Measurements from ENCODE around the gene HSPBP1.

The HSPBP1 gene

GRCh38 chr19:55311797-55312196 is 31.9 kb upstream of the HSPBP1 start:
- ChIA-PET POLR2A (no interaction called here), CTCF (interaction anchor here (7.7 kb wide), 1 partner anchor 10 kb away, joined by 42 read pairs; no protein-coding TSS in a partner anchor)
- no peak for DNase-seq (ENCODE audit: extremely low spot score)
- TF ChIP-seq, protein P1, sequence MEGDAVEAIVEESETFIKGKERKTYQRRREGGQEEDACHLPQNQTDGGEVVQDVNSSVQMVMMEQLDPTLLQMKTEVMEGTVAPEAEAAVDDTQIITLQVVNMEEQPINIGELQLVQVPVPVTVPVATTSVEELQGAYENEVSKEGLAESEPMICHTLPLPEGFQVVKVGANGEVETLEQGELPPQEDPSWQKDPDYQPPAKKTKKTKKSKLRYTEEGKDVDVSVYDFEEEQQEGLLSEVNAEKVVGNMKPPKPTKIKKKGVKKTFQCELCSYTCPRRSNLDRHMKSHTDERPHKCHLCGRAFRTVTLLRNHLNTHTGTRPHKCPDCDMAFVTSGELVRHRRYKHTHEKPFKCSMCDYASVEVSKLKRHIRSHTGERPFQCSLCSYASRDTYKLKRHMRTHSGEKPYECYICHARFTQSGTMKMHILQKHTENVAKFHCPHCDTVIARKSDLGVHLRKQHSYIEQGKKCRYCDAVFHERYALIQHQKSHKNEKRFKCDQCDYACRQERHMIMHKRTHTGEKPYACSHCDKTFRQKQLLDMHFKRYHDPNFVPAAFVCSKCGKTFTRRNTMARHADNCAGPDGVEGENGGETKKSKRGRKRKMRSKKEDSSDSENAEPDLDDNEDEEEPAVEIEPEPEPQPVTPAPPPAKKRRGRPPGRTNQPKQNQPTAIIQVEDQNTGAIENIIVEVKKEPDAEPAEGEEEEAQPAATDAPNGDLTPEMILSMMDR (IDR thresholded peaks at IDR 0.05; ENCODE audit: control extremely low read depth, extremely low read depth, low read depth, missing control alignments), result no peak

DNA sequence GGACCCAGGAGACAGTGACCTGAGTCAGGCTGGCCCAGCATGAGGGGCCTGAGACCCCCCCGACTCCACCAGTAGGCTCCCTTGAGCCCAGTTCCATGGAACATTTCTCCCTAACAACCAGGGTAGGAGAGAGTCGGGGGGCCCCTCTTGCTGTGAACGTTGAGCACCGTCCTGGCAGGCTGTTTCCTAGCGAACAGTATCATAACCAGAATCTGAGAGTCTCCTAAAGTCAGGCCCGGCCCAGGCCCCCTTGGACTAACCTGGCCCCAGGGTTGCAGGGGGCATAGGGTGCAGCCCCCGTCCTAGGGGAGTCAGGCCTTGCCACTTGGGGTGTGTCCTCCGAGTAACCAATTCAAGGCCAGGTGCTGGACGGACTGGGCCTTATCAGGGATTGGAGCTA is 31.5 kb upstream of the HSPBP1 start:
- ChIA-PET POLR2A (no interaction called here), CTCF (interaction anchor here (7.7 kb wide), 1 partner anchor 9 kb away, joined by 42 read pairs; no protein-coding TSS in a partner anchor)
- DNase-seq (ENCODE audit: extremely low spot score), result no peak
- TF ChIP-seq, protein P1 (IDR thresholded peaks at IDR 0.05; ENCODE audit: control extremely low read depth, extremely low read depth, low read depth, missing control alignments), result no peak

DNA sequence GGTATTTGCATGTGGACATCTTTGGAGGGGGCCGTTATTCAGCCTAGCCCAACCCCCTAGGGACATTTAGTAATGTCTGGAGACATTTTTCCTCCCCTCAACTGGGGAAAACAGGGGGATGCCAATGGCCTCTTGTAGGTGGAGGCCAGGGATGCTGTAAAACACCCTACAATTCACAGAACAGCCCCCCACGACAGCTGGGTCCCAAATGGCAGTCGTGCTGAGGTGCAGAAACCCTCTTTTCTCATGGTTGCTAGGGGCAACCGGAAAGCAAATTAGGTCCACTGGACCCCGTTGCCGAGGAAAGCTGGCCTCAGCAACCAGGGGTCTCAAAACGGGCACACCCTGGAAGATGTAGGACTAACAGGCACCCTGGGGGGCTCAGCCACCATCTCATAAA is 30.6 kb upstream of the HSPBP1 start:
- TF ChIP-seq, protein P1 (IDR thresholded peaks at IDR 0.05; ENCODE audit: control extremely low read depth, extremely low read depth, low read depth, missing control alignments), result no peak
- no peak for DNase-seq (ENCODE audit: extremely low spot score)
- POLR2A ChIA-PET, result no interaction called here
- CTCF ChIA-PET, result interaction anchor here (7.7 kb wide), 1 partner anchor 8 kb away, joined by 42 read pairs; no protein-coding TSS in a partner anchor

- ChIA-PET POLR2A (no interaction called here), CTCF (interaction anchor here (7.7 kb wide), 1 partner anchor 7 kb away, joined by 42 read pairs; no protein-coding TSS in a partner anchor)
- TF ChIP-seq, protein P1 (IDR thresholded peaks at IDR 0.05; ENCODE audit: control extremely low read depth, extremely low read depth, low read depth, missing control alignments), result no peak
- DNase-seq (ENCODE audit: extremely low spot score), result no peak
These were observed 29.5 kb upstream of the HSPBP1 start for GRCh38 chr19:55309448-55309847.

DNA sequence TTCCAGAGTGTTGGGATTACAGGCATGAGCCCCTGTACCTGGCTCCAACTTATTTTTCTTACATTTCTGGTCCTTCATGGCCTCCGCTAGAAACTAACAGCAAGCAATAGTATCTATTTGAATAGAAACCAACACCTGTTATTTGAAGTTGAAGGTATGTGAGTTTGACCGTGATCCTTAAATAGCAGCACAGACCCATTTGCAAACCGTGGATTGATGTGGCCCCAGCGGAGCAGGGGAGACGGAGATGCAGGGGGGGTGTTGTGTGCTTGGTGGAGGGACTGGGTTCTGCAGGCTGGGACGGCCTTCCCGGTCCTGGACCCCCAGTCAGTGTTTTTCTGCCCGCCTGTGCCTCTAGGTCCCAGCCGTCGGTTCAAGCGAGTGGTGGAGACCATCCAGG is 28.4 kb upstream of the HSPBP1 start:
- ChIA-PET POLR2A (no interaction called here), CTCF (no interaction called here)
- TF ChIP-seq, protein P1 (IDR thresholded peaks at IDR 0.05; ENCODE audit: control extremely low read depth, extremely low read depth, low read depth, missing control alignments), result no peak
- no peak for DNase-seq (ENCODE audit: extremely low spot score)

DNA sequence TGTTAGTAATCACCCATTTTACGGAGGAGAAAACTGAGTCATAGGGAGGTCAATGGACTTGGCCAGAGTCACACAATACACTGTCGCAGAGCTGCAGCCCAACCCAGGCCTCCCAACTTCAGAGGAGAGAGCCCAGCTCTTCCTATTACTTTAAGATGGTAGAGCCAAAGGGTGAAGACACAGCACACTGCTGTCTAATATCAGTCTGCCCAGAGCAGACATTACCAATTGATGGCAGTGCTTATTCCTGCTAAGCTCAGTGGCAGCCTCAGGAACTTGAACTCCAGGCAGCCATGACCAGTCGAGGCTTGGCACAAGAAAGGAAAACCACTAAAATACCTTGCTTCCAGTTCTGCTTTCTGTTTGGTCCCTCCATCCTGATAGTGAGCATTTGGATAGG is 26.8 kb upstream of the HSPBP1 start:
- ChIA-PET POLR2A (no interaction called here), CTCF (interaction anchor here (1.0 to 1.3 kb wide), 2 partner anchors 10 to 32 kb away, joined by 3 to 4 read pairs; no protein-coding TSS in a partner anchor)
- TF ChIP-seq, protein P1 (IDR thresholded peaks at IDR 0.05; ENCODE audit: control extremely low read depth, extremely low read depth, low read depth, missing control alignments), result no peak
- no peak for DNase-seq (ENCODE audit: extremely low spot score)

Measured in GM10248 (cell line).